Keratinocyte (primary cell): Measurements from ENCODE around the gene DSE.

Source experiments
- CTCF ChIP-seq, 3 experiments: IDR thresholded peaks in 1 of 3; conservative IDR thresholded peaks in 1 of 3; optimal IDR thresholded peaks in 1 of 3; 2 replicates in 2 of 3; 3 replicates in 1 of 3; pipeline versions ENCODE3 to v1.5.1; 2011; ENCODE audit warnings: low read length in 3 of 3, mild to moderate bottlenecking in 3 of 3, moderate library complexity in 2 of 3, control low read depth in 1 of 3, inconsistent platforms in 1 of 3; ENCODE audit not compliant: insufficient read depth in 2 of 3; ENCODE audit errors: extremely low read depth in 1 of 3
- EZH2 ChIP-seq: IDR thresholded peaks from one replicate; pipeline ENCODE4 v1.6.1; 2012; ENCODE audit warnings: inconsistent platforms, mild to moderate bottlenecking, low read length, moderate library complexity

GRCh38 chr6:116419069-116419786 lies 48.5 kb downstream of the DSE start:
- no peak for TF ChIP-seq CTCF (optimal IDR thresholded peaks at IDR 0.05 in 1 of 3, IDR thresholded peaks at IDR 0.05 in 1 of 3, conservative IDR thresholded peaks at IDR 0.05 in 1 of 3; ENCODE audit: extremely low read depth in 1 of 3, insufficient read depth in 2 of 3, low read length in 3 of 3)
- TF ChIP-seq EZH2, result no peak
